ELR (cell line): ENCODE measurements around the gene IGSF8.
"Not testable (repeated sequence)": the region's sequence is repeated elsewhere in the genome, so short reads cannot be mapped to it uniquely, and the experiment has no call there.

Source experiments
- DNase-seq: peaks from one replicate; pipeline ENCODE4 v3.0.0-alpha.2; 2015; ENCODE audit warnings: low read depth

IGSF8 gene

GRCh38 chr1:160126342-160126741, 27.9 kb upstream of the IGSF8 start:
- not testable (repeated sequence) for DNase-seq

GRCh38 chr1:160125746-160126145, 27.3 kb upstream of the IGSF8 start:
- DNase-seq = peak; percentile 47

- DNase-seq = peak; percentile 89
These were observed 26.5 kb upstream of the IGSF8 start for GRCh38 chr1:160124705-160125478.

GRCh38 chr1:160123726-160124125, 25.3 kb upstream of the IGSF8 start:
- DNase-seq = no peak

- DNase-seq = no peak
These were observed 24.6 kb upstream of the IGSF8 start for GRCh38 chr1:160122978-160123495.

- DNase-seq = no peak
These were observed 23.0 kb upstream of the IGSF8 start for GRCh38 chr1:160121388-160121787.

GRCh38 chr1:160120797-160121196, 22.4 kb upstream of the IGSF8 start:
- no peak for DNase-seq

GRCh38 chr1:160118928-160119327, 20.5 kb upstream of the IGSF8 start:
- DNase-seq = no peak

- no peak for DNase-seq
These were observed 19.3 kb upstream of the IGSF8 start for GRCh38 chr1:160117709-160118183.

- DNase-seq = no peak
These were observed 18.9 kb upstream of the IGSF8 start for GRCh38 chr1:160117300-160117699.

- DNase-seq = no peak
These were observed 18.1 kb upstream of the IGSF8 start for GRCh38 chr1:160116283-160117147.

GRCh38 chr1:160115545-160116282, 17.3 kb upstream of the IGSF8 start, which contains the start of gene ATP1A2:
Gene ATP1A2 (plus strand): TSS chr1:160115759. CDS start chr1:160115862, 103 bp downstream.
- DNase-seq = no peak

- DNase-seq = no peak
These were observed 15.7 kb upstream of the IGSF8 start for GRCh38 chr1:160114085-160114484.

GRCh38 chr1:160113407-160113806, 15.0 kb upstream of the IGSF8 start:
- no peak for DNase-seq

- no peak for DNase-seq
These were observed 13.9 kb upstream of the IGSF8 start for GRCh38 chr1:160112357-160112756.

GRCh38 chr1:160111462-160111861, 13.0 kb upstream of the IGSF8 start:
- DNase-seq = not testable (repeated sequence)

- no peak for DNase-seq
These were observed 11.3 kb upstream of the IGSF8 start for GRCh38 chr1:160109686-160110085.

- peak; percentile 70 for DNase-seq
These were observed 10.7 kb upstream of the IGSF8 start for GRCh38 chr1:160108888-160109662.

- no peak for DNase-seq
These were observed 9.1 kb upstream of the IGSF8 start for GRCh38 chr1:160107512-160107911.

- DNase-seq = no peak
These were observed 6.7 kb upstream of the IGSF8 start for GRCh38 chr1:160105155-160105554.

GRCh38 chr1:160104486-160104885, 6.1 kb upstream of the IGSF8 start:
- DNase-seq = no peak
